22Rv1 (cell line): ENCODE results near the gene CCNL1.
A peak's percentile ranks its signal among the peaks of the same experiment; 100 is the strongest.
"Not testable (repeated sequence)": the region's sequence is repeated elsewhere in the genome, so short reads cannot be mapped to it uniquely, and the experiment has no call there.

Source experiments
- H3K27ac ChIP-seq: fragments of 450-650 bp; 2 replicates; pipeline ENCODE4 v1.5.1; 2017
- CTCF ChIP-seq: fragments of 450-650 bp; IDR thresholded peaks from 2 replicates; pipeline ENCODE4 v1.5.1; 2017; ENCODE audit warnings: mild to moderate bottlenecking
- ZFX ChIP-seq: fragments of 450-650 bp; IDR thresholded peaks from 2 replicates; pipeline ENCODE4 v1.6.1; 2017; ENCODE audit warnings: antibody characterized with exemption, borderline replicate concordance

CCNL1 gene

GRCh38 chr3:157159762-157160657 is at the start of gene CCNL1:
Gene CCNL1, minus strand, starts transcription at chr3:157160147. Its CDS starts 53 bp downstream, at chr3:157160094.
- TF ChIP-seq CTCF (no peak), ZFX (no peak)
- peak within 1 kb of the TSS; percentile 99 for H3K27ac ChIP-seq

- no peak for TF ChIP-seq CTCF
- no peak for TF ChIP-seq ZFX
- H3K27ac ChIP-seq = no peak overlapping the region
Observed at GRCh38 chr3:157204880-157205279, 44.9 kb upstream of the CCNL1 start.

GRCh38 chr3:157204431-157204830 is 44.5 kb upstream of the CCNL1 start:
- no peak overlapping the region for H3K27ac ChIP-seq
- TF ChIP-seq CTCF (peak; percentile 69), ZFX (no peak)

- TF ChIP-seq ZFX (no peak), CTCF (peak; percentile 75)
- H3K27ac ChIP-seq = no peak overlapping the region
Observed at GRCh38 chr3:157201648-157202278, 41.8 kb upstream of the CCNL1 start.

GRCh38 chr3:157199841-157200240 is 39.9 kb upstream of the CCNL1 start:
- TF ChIP-seq ZFX (no peak), CTCF (no peak)
- H3K27ac ChIP-seq = no peak overlapping the region

- no peak overlapping the region for H3K27ac ChIP-seq
- TF ChIP-seq CTCF = no peak
- TF ChIP-seq ZFX = no peak
Observed at GRCh38 chr3:157195965-157196364, 36.0 kb upstream of the CCNL1 start.

- not testable (repeated sequence) for H3K27ac ChIP-seq
Observed at GRCh38 chr3:157191149-157191548, 31.2 kb upstream of the CCNL1 start.
